Measurements from ENCODE around the gene CADM1.

CADM1 gene

GRCh38 chr11:115406404-115406803 lies 97.8 kb downstream of the CADM1 start:
- H3K27ac ChIP-seq (ENCODE audit: poor library complexity, severe bottlenecking), result no peak overlapping the region
- no peaks in the 10 kb centered on the region for H3K36me3 ChIP-seq (ENCODE audit: low read depth)
- no peaks in the 10 kb centered on the region for H3K4me1 ChIP-seq (ENCODE audit: insufficient read depth, poor library complexity, severe bottlenecking)
- H3K4me3 ChIP-seq (ENCODE audit: severe bottlenecking), result no peak overlapping the region
- no peaks in the 10 kb centered on the region for H3K9me3 ChIP-seq (ENCODE audit: severe bottlenecking)
- DNase-seq (ENCODE audit: low spot score) (no peak), ATAC-seq (ENCODE audit: low read depth) (no peak)
- H3K27me3 ChIP-seq (ENCODE audit: insufficient read depth, poor library complexity, severe bottlenecking), result no peaks in the 10 kb centered on the region
- TF ChIP-seq, protein P1, sequence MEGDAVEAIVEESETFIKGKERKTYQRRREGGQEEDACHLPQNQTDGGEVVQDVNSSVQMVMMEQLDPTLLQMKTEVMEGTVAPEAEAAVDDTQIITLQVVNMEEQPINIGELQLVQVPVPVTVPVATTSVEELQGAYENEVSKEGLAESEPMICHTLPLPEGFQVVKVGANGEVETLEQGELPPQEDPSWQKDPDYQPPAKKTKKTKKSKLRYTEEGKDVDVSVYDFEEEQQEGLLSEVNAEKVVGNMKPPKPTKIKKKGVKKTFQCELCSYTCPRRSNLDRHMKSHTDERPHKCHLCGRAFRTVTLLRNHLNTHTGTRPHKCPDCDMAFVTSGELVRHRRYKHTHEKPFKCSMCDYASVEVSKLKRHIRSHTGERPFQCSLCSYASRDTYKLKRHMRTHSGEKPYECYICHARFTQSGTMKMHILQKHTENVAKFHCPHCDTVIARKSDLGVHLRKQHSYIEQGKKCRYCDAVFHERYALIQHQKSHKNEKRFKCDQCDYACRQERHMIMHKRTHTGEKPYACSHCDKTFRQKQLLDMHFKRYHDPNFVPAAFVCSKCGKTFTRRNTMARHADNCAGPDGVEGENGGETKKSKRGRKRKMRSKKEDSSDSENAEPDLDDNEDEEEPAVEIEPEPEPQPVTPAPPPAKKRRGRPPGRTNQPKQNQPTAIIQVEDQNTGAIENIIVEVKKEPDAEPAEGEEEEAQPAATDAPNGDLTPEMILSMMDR (IDR thresholded peaks at IDR 0.05; ENCODE audit: poor library complexity, severe bottlenecking), result no peak

GRCh38 chr11:115398333-115399080 lies 105.7 kb downstream of the CADM1 start:
- Histone ChIP-seq H3K36me3 (ENCODE audit: low read depth) (no peaks in the 10 kb centered on the region), H3K9me3 (ENCODE audit: severe bottlenecking) (no peaks in the 10 kb centered on the region), H3K4me1 (ENCODE audit: insufficient read depth, poor library complexity, severe bottlenecking) (no peaks in the 10 kb centered on the region), H3K4me3 (ENCODE audit: severe bottlenecking) (no peak overlapping the region), H3K27me3 (ENCODE audit: insufficient read depth, poor library complexity, severe bottlenecking) (no peaks in the 10 kb centered on the region), H3K27ac (ENCODE audit: poor library complexity, severe bottlenecking) (no peak overlapping the region)
- no peak for ATAC-seq (ENCODE audit: low read depth)
- DNase-seq (ENCODE audit: low spot score), result no peak
- TF ChIP-seq, protein P1 (IDR thresholded peaks at IDR 0.05; ENCODE audit: poor library complexity, severe bottlenecking), result no peak

- ATAC-seq (ENCODE audit: low read depth) (no peak), DNase-seq (ENCODE audit: low spot score) (no peak)
- Histone ChIP-seq H3K27ac (ENCODE audit: poor library complexity, severe bottlenecking) (no peak overlapping the region), H3K4me1 (ENCODE audit: insufficient read depth, poor library complexity, severe bottlenecking) (no peaks in the 10 kb centered on the region), H3K36me3 (ENCODE audit: low read depth) (no peaks in the 10 kb centered on the region), H3K4me3 (ENCODE audit: severe bottlenecking) (no peak overlapping the region), H3K9me3 (ENCODE audit: severe bottlenecking) (no peaks in the 10 kb centered on the region), H3K27me3 (ENCODE audit: insufficient read depth, poor library complexity, severe bottlenecking) (no peaks in the 10 kb centered on the region)
- TF ChIP-seq, protein P1 (IDR thresholded peaks at IDR 0.05; ENCODE audit: poor library complexity, severe bottlenecking), result no peak
Observed at GRCh38 chr11:115396533-115396932, 107.7 kb downstream of the CADM1 start.

DNA sequence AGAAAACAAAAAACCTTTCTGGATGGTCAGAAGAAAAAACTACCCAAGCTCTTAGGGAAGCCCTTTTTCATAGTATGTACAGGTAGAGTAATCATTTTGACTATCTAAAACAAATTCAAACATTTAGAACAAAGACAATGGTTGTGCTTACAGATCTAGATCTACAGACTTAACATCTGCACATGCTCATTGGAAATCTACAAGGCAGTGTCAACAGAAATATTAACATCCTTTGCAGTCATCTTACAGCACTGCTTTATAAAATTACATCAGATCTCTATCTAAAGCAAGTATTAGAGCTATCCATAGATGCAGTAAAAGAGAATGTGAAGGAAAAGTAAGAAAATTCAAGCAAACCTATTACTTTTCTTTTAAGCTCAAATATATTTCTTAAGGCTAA lies 110.3 kb downstream of the CADM1 start:
- Histone ChIP-seq H3K27me3 (ENCODE audit: insufficient read depth, poor library complexity, severe bottlenecking) (no peaks in the 10 kb centered on the region), H3K9me3 (ENCODE audit: severe bottlenecking) (no peaks in the 10 kb centered on the region), H3K4me3 (ENCODE audit: severe bottlenecking) (no peak overlapping the region), H3K36me3 (ENCODE audit: low read depth) (no peaks in the 10 kb centered on the region), H3K27ac (ENCODE audit: poor library complexity, severe bottlenecking) (no peak overlapping the region), H3K4me1 (ENCODE audit: insufficient read depth, poor library complexity, severe bottlenecking) (no peaks in the 10 kb centered on the region)
- DNase-seq (ENCODE audit: low spot score), result no peak
- no peak for ATAC-seq (ENCODE audit: low read depth)
- TF ChIP-seq, protein P1 (IDR thresholded peaks at IDR 0.05; ENCODE audit: poor library complexity, severe bottlenecking), result no peak

GRCh38 chr11:115391598-115391997 lies 112.6 kb downstream of the CADM1 start:
- Histone ChIP-seq H3K9me3 (ENCODE audit: severe bottlenecking) (no peaks in the 10 kb centered on the region), H3K4me3 (ENCODE audit: severe bottlenecking) (no peak overlapping the region), H3K4me1 (ENCODE audit: insufficient read depth, poor library complexity, severe bottlenecking) (no peaks in the 10 kb centered on the region), H3K36me3 (ENCODE audit: low read depth) (no peaks in the 10 kb centered on the region), H3K27ac (ENCODE audit: poor library complexity, severe bottlenecking) (no peak overlapping the region), H3K27me3 (ENCODE audit: insufficient read depth, poor library complexity, severe bottlenecking) (no peaks in the 10 kb centered on the region)
- no peak for DNase-seq (ENCODE audit: low spot score)
- TF ChIP-seq, protein P1 (IDR thresholded peaks at IDR 0.05; ENCODE audit: poor library complexity, severe bottlenecking), result no peak
- ATAC-seq (ENCODE audit: low read depth), result no peak

Data from RWPE2 (cell line).